Neural cell (in vitro differentiated cells): ENCODE data around the gene ARL15. TPM values are rescaled to one million over a fixed set of nuclear protein-coding genes. Genes with fewer than 3 reads are reported as not detected.

Experiments used
- H2AFZ ChIP-seq: fragments of 200-600, 300-800 bp; sonication (generic), shearing (Covaris generic); 2 replicates; pipeline ENCODE4 v1.6.0; 2014; ENCODE audit warnings: low read depth, mild to moderate bottlenecking, antibody characterized with exemption, low read length, moderate library complexity
- H3F3A ChIP-seq: fragments of 200-600 bp; shearing (Covaris generic); 2 replicates; pipeline ENCODE4 v1.6.1; 2016; ENCODE audit warnings: mild to moderate bottlenecking, moderate library complexity, mixed read lengths, antibody characterized with exemption, low read length; ENCODE audit not compliant: insufficient read depth, poor library complexity, severe bottlenecking
- H3K27ac ChIP-seq: fragments of 200-600, 300-800 bp; sonication (generic), shearing (Covaris generic); 2 replicates; pipeline ENCODE4 v1.5.1; 2014; ENCODE audit warnings: mild to moderate bottlenecking, low read length, moderate library complexity
- H3K27me3 ChIP-seq: fragments of 300-800, 200-600 bp; sonication (generic), shearing (Covaris generic); 2 replicates; pipeline ENCODE4 v1.6.0; 2014; ENCODE audit warnings: mild to moderate bottlenecking, low read depth, low read length, moderate library complexity; ENCODE audit not compliant: insufficient read depth
- H3K36me3 ChIP-seq: fragments of 300-800, 200-600 bp; sonication (generic), shearing (Covaris generic); 2 replicates; pipeline ENCODE4 v1.5.1; 2014; ENCODE audit warnings: mild to moderate bottlenecking, antibody characterized with exemption, low read length, moderate library complexity; ENCODE audit not compliant: insufficient read depth
- H3K4me2 ChIP-seq: fragments of 300-800, 200-600 bp; sonication (generic), shearing (Covaris generic); 2 replicates; pipeline ENCODE4 v1.6.0; 2014; ENCODE audit warnings: mild to moderate bottlenecking, low read length
- H3K4me3 ChIP-seq: fragments of 300-800, 200-600 bp; sonication (generic), shearing (Covaris generic); 2 replicates; pipeline ENCODE4 v1.5.1; 2014; ENCODE audit warnings: mild to moderate bottlenecking, low read length, moderate library complexity
- H3K79me2 ChIP-seq: fragments of 200-600 bp; shearing (Covaris generic); replicated peaks from 2 replicates; pipeline ENCODE4 v1.6.0; 2014; ENCODE audit warnings: mild to moderate bottlenecking, low read length, moderate library complexity; ENCODE audit not compliant: insufficient read depth
- H3K9ac ChIP-seq: fragments of 300-800, 200-600 bp; sonication (generic), shearing (Covaris generic); 2 replicates; pipeline ENCODE4 v1.6.1; 2016; ENCODE audit warnings: mild to moderate bottlenecking, low read length, mixed read lengths
- H3K9me2 ChIP-seq: fragments of 200-600 bp; shearing (Covaris generic); 2 replicates; pipeline ENCODE4 v1.6.1; 2016; ENCODE audit warnings: mild to moderate bottlenecking, low read length, mixed read lengths; ENCODE audit not compliant: insufficient read depth
- H3K9me3 ChIP-seq: fragments of 200-600, 300-800 bp; sonication (generic), shearing (Covaris generic); 2 replicates; pipeline ENCODE4 v1.6.1; 2016; ENCODE audit warnings: mild to moderate bottlenecking, mixed run types, low read length, moderate library complexity, mixed read lengths
- H4K20me1 ChIP-seq: fragments of 200-600 bp; shearing (Covaris generic); 2 replicates; pipeline ENCODE4 v1.6.1; 2016; ENCODE audit warnings: mild to moderate bottlenecking, mixed run types; ENCODE audit not compliant: insufficient read depth
- CTCF ChIP-seq: fragments of 450-650 bp; IDR thresholded peaks from 2 replicates; pipeline ENCODE4 v1.5.1; 2014; ENCODE audit warnings: antibody characterized with exemption, mild to moderate bottlenecking, moderate library complexity; ENCODE audit not compliant: poor library complexity, severe bottlenecking
- EP300 ChIP-seq: fragments of 450-650 bp; conservative IDR thresholded peaks from 2 replicates; pipeline ENCODE4 v1.6.1; 2014; ENCODE audit warnings: antibody characterized with exemption, mild to moderate bottlenecking, moderate library complexity; ENCODE audit not compliant: poor library complexity, severe bottlenecking
- EZH2 ChIP-seq: fragments of 200-600, 300-800 bp; shearing (Covaris generic), sonication (generic); IDR thresholded peaks from 2 replicates; pipeline ENCODE4 v1.6.1; 2014; ENCODE audit warnings: antibody characterized with exemption, low read length, borderline replicate concordance, mild to moderate bottlenecking; ENCODE audit not compliant: insufficient read depth, poor library complexity, severe bottlenecking
- MXI1 ChIP-seq: fragments of 450-650 bp; conservative IDR thresholded peaks from 2 replicates; pipeline ENCODE4 v1.6.1; 2014; ENCODE audit warnings: antibody characterized with exemption, mild to moderate bottlenecking; ENCODE audit not compliant: poor library complexity, severe bottlenecking
- POLR2AphosphoS5 ChIP-seq: IDR thresholded peaks from 2 replicates; pipeline ENCODE4 v1.6.1; 2012
- RAD21 ChIP-seq: fragments of 450-650 bp; conservative IDR thresholded peaks from 2 replicates; pipeline ENCODE4 v1.6.1; 2014; ENCODE audit warnings: antibody characterized with exemption, mild to moderate bottlenecking, moderate library complexity
- SMC3 ChIP-seq: fragments of 450-650 bp; conservative IDR thresholded peaks from 2 replicates; pipeline ENCODE4 v1.6.1; 2014; ENCODE audit warnings: antibody characterized with exemption, mild to moderate bottlenecking, moderate library complexity; ENCODE audit not compliant: poor library complexity
- TAF1 ChIP-seq: IDR thresholded peaks from 2 replicates; pipeline ENCODE4 v1.6.1; 2012; ENCODE audit warnings: low read depth
- polyA plus RNA-seq: library from polyadenylated mRNA; depleted of rRNA; stranded (reverse); fragments of >200 nt; gene quantifications from 2 replicates; pipeline ENCODE4 v1.2.3, GENCODE V29; 2014
- TF ChIP-seq, protein P1 (sequence below): IDR thresholded peaks from 2 replicates; pipeline ENCODE4 v1.6.1; 2012; ENCODE audit warnings: borderline replicate concordance

Gene ARL15
- polyA plus RNA-seq, 1 donor from 2014 or later: 51.9 TPM

- no peaks in the 10 kb centered on the region for H3K27me3 ChIP-seq
- H3K4me3 ChIP-seq: no peak overlapping the region
- H3F3A ChIP-seq: no peaks in the 10 kb centered on the region
- no peaks in the 10 kb centered on the region for H3K9me2 ChIP-seq
- no peaks in the 10 kb centered on the region for H3K79me2 ChIP-seq
- TF ChIP-seq EP300: no peak
- TF ChIP-seq SMC3: no peak
- no peak for TF ChIP-seq TAF1
- TF ChIP-seq, protein P1, sequence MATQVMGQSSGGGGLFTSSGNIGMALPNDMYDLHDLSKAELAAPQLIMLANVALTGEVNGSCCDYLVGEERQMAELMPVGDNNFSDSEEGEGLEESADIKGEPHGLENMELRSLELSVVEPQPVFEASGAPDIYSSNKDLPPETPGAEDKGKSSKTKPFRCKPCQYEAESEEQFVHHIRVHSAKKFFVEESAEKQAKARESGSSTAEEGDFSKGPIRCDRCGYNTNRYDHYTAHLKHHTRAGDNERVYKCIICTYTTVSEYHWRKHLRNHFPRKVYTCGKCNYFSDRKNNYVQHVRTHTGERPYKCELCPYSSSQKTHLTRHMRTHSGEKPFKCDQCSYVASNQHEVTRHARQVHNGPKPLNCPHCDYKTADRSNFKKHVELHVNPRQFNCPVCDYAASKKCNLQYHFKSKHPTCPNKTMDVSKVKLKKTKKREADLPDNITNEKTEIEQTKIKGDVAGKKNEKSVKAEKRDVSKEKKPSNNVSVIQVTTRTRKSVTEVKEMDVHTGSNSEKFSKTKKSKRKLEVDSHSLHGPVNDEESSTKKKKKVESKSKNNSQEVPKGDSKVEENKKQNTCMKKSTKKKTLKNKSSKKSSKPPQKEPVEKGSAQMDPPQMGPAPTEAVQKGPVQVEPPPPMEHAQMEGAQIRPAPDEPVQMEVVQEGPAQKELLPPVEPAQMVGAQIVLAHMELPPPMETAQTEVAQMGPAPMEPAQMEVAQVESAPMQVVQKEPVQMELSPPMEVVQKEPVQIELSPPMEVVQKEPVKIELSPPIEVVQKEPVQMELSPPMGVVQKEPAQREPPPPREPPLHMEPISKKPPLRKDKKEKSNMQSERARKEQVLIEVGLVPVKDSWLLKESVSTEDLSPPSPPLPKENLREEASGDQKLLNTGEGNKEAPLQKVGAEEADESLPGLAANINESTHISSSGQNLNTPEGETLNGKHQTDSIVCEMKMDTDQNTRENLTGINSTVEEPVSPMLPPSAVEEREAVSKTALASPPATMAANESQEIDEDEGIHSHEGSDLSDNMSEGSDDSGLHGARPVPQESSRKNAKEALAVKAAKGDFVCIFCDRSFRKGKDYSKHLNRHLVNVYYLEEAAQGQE: no peak
- no peak for TF ChIP-seq EZH2
- TF ChIP-seq POLR2AphosphoS5: no peak
- TF ChIP-seq RAD21: no peak
- no peak for TF ChIP-seq MXI1
- no peak for TF ChIP-seq CTCF
- no peaks in the 10 kb centered on the region for H3K9me3 ChIP-seq
- no peaks in the 10 kb centered on the region for H4K20me1 ChIP-seq
- no peak overlapping the region for H3K27ac ChIP-seq
- no peak overlapping the region for H2AFZ ChIP-seq
- H3K36me3 ChIP-seq: no peaks in the 10 kb centered on the region
- no peak overlapping the region for H3K9ac ChIP-seq
- H3K4me2 ChIP-seq: no peak overlapping the region
These were observed 37.6 kb downstream of the ARL15 start for GRCh38 chr5:54272746-54273145.

DNA sequence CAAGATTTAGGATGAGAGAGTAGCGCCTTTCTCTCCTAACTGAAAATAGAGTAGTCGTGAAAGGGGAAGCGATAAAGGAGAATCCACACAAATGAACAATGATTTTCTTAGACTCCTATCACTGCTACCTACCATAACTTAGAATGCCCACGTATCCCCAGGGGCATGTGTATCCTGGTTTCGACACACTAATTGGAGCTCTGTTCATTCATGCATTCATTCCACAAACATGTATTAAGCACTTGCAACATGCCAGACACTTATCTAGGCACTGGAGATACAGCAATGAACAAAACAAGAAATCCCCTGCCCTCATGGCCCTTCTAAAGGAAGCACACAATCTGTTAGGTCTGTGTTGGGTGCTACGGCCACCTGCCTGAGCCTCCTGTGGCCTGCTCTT, 40.0 kb downstream of the ARL15 start:
- no peaks in the 10 kb centered on the region for H3K27me3 ChIP-seq
- H3K4me3 ChIP-seq: no peak overlapping the region
- no peaks in the 10 kb centered on the region for H3K9me2 ChIP-seq
- no peak overlapping the region for H3K27ac ChIP-seq
- no peak overlapping the region for H3K9ac ChIP-seq
- H4K20me1 ChIP-seq: no peaks in the 10 kb centered on the region
- H3F3A ChIP-seq: no peaks in the 10 kb centered on the region
- TF ChIP-seq, protein P1: no peak
- TF ChIP-seq SMC3 (no peak), CTCF (no peak), MXI1 (no peak), EP300 (no peak), RAD21 (no peak), EZH2 (no peak), POLR2AphosphoS5 (no peak), TAF1 (no peak)
- H3K36me3 ChIP-seq: no peaks in the 10 kb centered on the region
- no peaks in the 10 kb centered on the region for H3K79me2 ChIP-seq
- H2AFZ ChIP-seq: no peak overlapping the region
- H3K4me2 ChIP-seq: no peak overlapping the region
- H3K9me3 ChIP-seq: no peaks in the 10 kb centered on the region
